Keratinocyte (primary cell): ENCODE results near the gene CRYBB1. TPM values are rescaled to one million over a fixed set of nuclear protein-coding genes. Genes with fewer than 3 reads are reported as not detected.

Experiments
- DNase-seq: peaks from one replicate; pipeline ENCODE4 v3.0.0-alpha.2; 2011; ENCODE audit warnings: low read depth, missing footprints, low spot score
- FAIRE-seq: peaks from 2 replicates; lab custom pipeline; 2011; peaks lifted over from hg19 to GRCh38; lab: Jason Lieb, UNC
- H2AFZ ChIP-seq: 2 replicates; pipeline ENCODE4 v1.6.0; 2012; ENCODE audit warnings: low read length, control low read depth, inconsistent platforms; ENCODE audit not compliant: control insufficient read depth
- H3K27ac ChIP-seq: 2 replicates; pipeline ENCODE4 v1.5.1; 2011; ENCODE audit warnings: low read length; ENCODE audit not compliant: control insufficient read depth, insufficient read depth
- H3K27me3 ChIP-seq: 3 replicates; pipeline ENCODE4 v1.6.0; 2011; ENCODE audit warnings: low read length; ENCODE audit not compliant: control insufficient read depth, insufficient read depth; ENCODE audit errors: extremely low read depth
- H3K36me3 ChIP-seq, 2 experiments: 2 replicates in 1 of 2; 3 replicates in 1 of 2; pipeline ENCODE4 v1.5.1; 2011; ENCODE audit warnings: low read length in 2 of 2, mild to moderate bottlenecking in 1 of 2; ENCODE audit not compliant: control insufficient read depth in 2 of 2, insufficient read depth in 2 of 2; ENCODE audit errors: extremely low read depth in 1 of 2
- H3K4me1 ChIP-seq: 3 replicates; pipeline ENCODE4 v1.5.1; 2011; ENCODE audit warnings: low read length; ENCODE audit not compliant: control insufficient read depth, insufficient read depth; ENCODE audit errors: extremely low read depth
- H3K4me2 ChIP-seq: 3 replicates; pipeline ENCODE4 v1.6.0; 2011; ENCODE audit warnings: low read depth, low read length; ENCODE audit not compliant: control insufficient read depth, insufficient read depth; ENCODE audit errors: extremely low read depth
- H3K4me3 ChIP-seq, 3 experiments: fragments of 200-600 bp in 1 of 3; sonication (generic) in 1 of 3; 2 replicates in 2 of 3; 3 replicates in 1 of 3; pipeline ENCODE4 v1.5.1; 2011 to 2016; ENCODE audit warnings: low read length in 3 of 3, mild to moderate bottlenecking in 3 of 3, control low read depth in 2 of 3, inconsistent platforms in 1 of 3, low read depth in 1 of 3, mixed read lengths in 1 of 3, mixed run types in 1 of 3, moderate library complexity in 1 of 3; ENCODE audit not compliant: control insufficient read depth in 2 of 3, insufficient read depth in 2 of 3; ENCODE audit errors: extremely low read depth in 1 of 3
- H3K79me2 ChIP-seq: 2 replicates; pipeline ENCODE4 v1.6.0; 2012; ENCODE audit warnings: low read length; ENCODE audit not compliant: control insufficient read depth, insufficient read depth
- H3K9ac ChIP-seq: 3 replicates; pipeline ENCODE4 v1.6.0; 2011; ENCODE audit warnings: low read length; ENCODE audit not compliant: control insufficient read depth, insufficient read depth; ENCODE audit errors: extremely low read depth
- H3K9me1 ChIP-seq: 3 replicates; pipeline ENCODE4 v1.6.0; 2011; ENCODE audit warnings: low read length; ENCODE audit not compliant: control insufficient read depth, insufficient read depth; ENCODE audit errors: extremely low read depth
- H3K9me3 ChIP-seq: 2 replicates; pipeline ENCODE4 v1.5.1; 2012; ENCODE audit warnings: low read depth, low read length; ENCODE audit not compliant: control insufficient read depth
- H4K20me1 ChIP-seq: 3 replicates; pipeline ENCODE4 v1.6.0; 2011; ENCODE audit warnings: low read length; ENCODE audit not compliant: control insufficient read depth, insufficient read depth; ENCODE audit errors: extremely low read depth
- EZH2 ChIP-seq: IDR thresholded peaks from one replicate; pipeline ENCODE4 v1.6.1; 2012; ENCODE audit warnings: inconsistent platforms, mild to moderate bottlenecking, low read length, moderate library complexity
- dilution Hi-C: fragments of 300-500 bp; cut with MboI; formaldehyde crosslinking; loops from one replicate; pipeline ENCODE4 v1.7.0; 2020; ENCODE audit warnings: low sequenced_read_pairs; ENCODE audit not compliant: extremely low pct_ligation_motif_present
- polyA plus RNA-seq, 5 experiments: library from polyadenylated mRNA; depleted of rRNA in 3 of 5; stranded (reverse) in 3 of 5; stranded (forward) in 1 of 5; unstranded in 1 of 5; fragments of >200 nt; gene quantifications; 1 replicate in 1 of 5; 2 replicates in 3 of 5; 3 replicates in 1 of 5; pipeline versions ENCODE4 v1.2.1 to v1.2.3, GENCODE V29; 2011 to 2012; ENCODE audit warnings: missing spikeins in 2 of 5, low read depth in 1 of 5, low replicate concordance in 1 of 5
- TF ChIP-seq, protein P1 (sequence below), 3 experiments: IDR thresholded peaks in 1 of 3; conservative IDR thresholded peaks in 1 of 3; optimal IDR thresholded peaks in 1 of 3; 2 replicates in 2 of 3; 3 replicates in 1 of 3; pipeline versions ENCODE3 to v1.5.1; 2011; ENCODE audit warnings: low read length in 3 of 3, mild to moderate bottlenecking in 3 of 3, moderate library complexity in 2 of 3, control low read depth in 1 of 3, inconsistent platforms in 1 of 3; ENCODE audit not compliant: insufficient read depth in 2 of 3; ENCODE audit errors: extremely low read depth in 1 of 3

CRYBB1 gene
- polyA plus RNA-seq, 1 donor (not counting 4 experiments of a cell fraction or from before 2014, with no cell fraction given), result not detected

DNA sequence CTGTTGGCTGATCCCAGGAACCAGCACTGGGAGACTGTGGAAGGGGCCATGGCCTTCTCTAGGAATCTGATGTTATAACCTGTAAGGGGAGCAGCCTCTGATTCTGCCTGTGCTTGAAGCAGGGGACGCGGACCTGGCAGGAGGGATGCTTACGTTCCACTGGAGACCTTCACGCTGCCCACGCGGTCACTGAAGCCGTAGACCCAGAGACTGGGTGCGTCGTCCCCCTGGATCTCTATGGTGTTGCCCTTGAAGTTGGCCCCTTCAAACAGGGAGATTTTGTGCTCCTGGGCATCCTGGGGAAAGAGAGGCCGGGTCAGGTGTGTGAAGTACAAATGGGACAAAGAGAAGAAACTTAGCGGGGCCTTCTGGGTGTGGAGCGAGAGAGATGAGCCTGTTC, 16.1 kb downstream of the CRYBB1 start:
- Histone ChIP-seq H3K79me2 (no peaks in the 10 kb centered on the region), H3K4me2 (no peak overlapping the region), H3K9ac (no peak overlapping the region), H3K9me3 (no peaks in the 10 kb centered on the region), H3K27me3 (no peaks in the 10 kb centered on the region), H3K4me3 (no peak overlapping the region), H4K20me1 (no peaks in the 10 kb centered on the region), H3K9me1 (no peaks in the 10 kb centered on the region), H3K27ac (no peak overlapping the region), H3K4me1 (peaks cover 5% of the 10 kb centered on the region), H2AFZ (no peak overlapping the region), H3K36me3 (no peaks in the 10 kb centered on the region)
- TF ChIP-seq, protein P1, sequence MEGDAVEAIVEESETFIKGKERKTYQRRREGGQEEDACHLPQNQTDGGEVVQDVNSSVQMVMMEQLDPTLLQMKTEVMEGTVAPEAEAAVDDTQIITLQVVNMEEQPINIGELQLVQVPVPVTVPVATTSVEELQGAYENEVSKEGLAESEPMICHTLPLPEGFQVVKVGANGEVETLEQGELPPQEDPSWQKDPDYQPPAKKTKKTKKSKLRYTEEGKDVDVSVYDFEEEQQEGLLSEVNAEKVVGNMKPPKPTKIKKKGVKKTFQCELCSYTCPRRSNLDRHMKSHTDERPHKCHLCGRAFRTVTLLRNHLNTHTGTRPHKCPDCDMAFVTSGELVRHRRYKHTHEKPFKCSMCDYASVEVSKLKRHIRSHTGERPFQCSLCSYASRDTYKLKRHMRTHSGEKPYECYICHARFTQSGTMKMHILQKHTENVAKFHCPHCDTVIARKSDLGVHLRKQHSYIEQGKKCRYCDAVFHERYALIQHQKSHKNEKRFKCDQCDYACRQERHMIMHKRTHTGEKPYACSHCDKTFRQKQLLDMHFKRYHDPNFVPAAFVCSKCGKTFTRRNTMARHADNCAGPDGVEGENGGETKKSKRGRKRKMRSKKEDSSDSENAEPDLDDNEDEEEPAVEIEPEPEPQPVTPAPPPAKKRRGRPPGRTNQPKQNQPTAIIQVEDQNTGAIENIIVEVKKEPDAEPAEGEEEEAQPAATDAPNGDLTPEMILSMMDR (optimal IDR thresholded peaks at IDR 0.05 in 1 of 3, IDR thresholded peaks at IDR 0.05 in 1 of 3, conservative IDR thresholded peaks at IDR 0.05 in 1 of 3; ENCODE audit: extremely low read depth in 1 of 3, insufficient read depth in 2 of 3, low read length in 3 of 3), result no peak
- no peak for TF ChIP-seq EZH2
- DNase-seq, result no peak
- FAIRE-seq, result no peak
- dilution Hi-C loops, result no loop called here

- Histone ChIP-seq H3K4me2 (no peak overlapping the region), H3K79me2 (no peaks in the 10 kb centered on the region), H3K9ac (no peak overlapping the region), H4K20me1 (no peaks in the 10 kb centered on the region), H3K9me1 (no peaks in the 10 kb centered on the region), H3K4me1 (peaks cover 5% of the 10 kb centered on the region), H2AFZ (no peak overlapping the region), H3K4me3 (no peak overlapping the region), H3K27me3 (peaks cover 4% of the 10 kb centered on the region), H3K36me3 (no peaks in the 10 kb centered on the region), H3K27ac (no peak overlapping the region), H3K9me3 (no peaks in the 10 kb centered on the region)
- no peak for FAIRE-seq
- dilution Hi-C loops, result no loop called here
- DNase-seq, result no peak
- no peak for TF ChIP-seq EZH2
Observed at GRCh38 chr22:26599505-26599904, 18.3 kb downstream of the CRYBB1 start.

- Histone ChIP-seq H3K27me3 (peaks cover 6% of the 10 kb centered on the region), H3K9me3 (no peaks in the 10 kb centered on the region), H3K9me1 (no peaks in the 10 kb centered on the region), H3K79me2 (no peaks in the 10 kb centered on the region), H3K9ac (no peak overlapping the region), H2AFZ (no peak overlapping the region), H4K20me1 (no peaks in the 10 kb centered on the region), H3K36me3 (no peaks in the 10 kb centered on the region), H3K4me1 (peaks cover 5% of the 10 kb centered on the region), H3K4me3 (no peak overlapping the region), H3K4me2 (no peak overlapping the region), H3K27ac (no peak overlapping the region)
- dilution Hi-C loops, result no loop called here
- no peak for TF ChIP-seq EZH2
- TF ChIP-seq, protein P1 (optimal IDR thresholded peaks at IDR 0.05 in 1 of 3, IDR thresholded peaks at IDR 0.05 in 1 of 3, conservative IDR thresholded peaks at IDR 0.05 in 1 of 3; ENCODE audit: extremely low read depth in 1 of 3, insufficient read depth in 2 of 3, low read length in 3 of 3), result no peak
- DNase-seq, result no peak
- no peak for FAIRE-seq
Observed at GRCh38 chr22:26597480-26597879, 20.3 kb downstream of the CRYBB1 start.
